ENCODE data around the gene RAB19.

DNA sequence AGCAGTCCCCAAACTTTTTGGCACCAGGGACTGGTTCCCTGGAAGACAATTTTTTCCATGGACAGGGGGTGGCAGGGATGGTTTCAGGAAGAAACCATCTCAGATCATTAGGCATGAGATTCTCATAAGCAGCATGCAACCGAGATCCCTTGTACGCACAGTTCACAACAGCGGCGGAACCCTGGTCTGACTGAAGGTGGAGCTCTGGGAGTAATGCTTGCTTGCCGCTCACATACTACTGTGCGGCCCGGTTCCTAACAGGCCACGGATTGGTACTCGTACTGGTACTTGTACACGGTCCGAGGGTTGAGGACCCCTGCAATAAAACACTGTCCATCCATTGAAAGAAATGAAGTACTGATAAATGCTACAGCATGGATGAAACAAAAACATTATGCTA is 42.6 kb downstream of the RAB19 start:
- TF ChIP-seq, protein P1, sequence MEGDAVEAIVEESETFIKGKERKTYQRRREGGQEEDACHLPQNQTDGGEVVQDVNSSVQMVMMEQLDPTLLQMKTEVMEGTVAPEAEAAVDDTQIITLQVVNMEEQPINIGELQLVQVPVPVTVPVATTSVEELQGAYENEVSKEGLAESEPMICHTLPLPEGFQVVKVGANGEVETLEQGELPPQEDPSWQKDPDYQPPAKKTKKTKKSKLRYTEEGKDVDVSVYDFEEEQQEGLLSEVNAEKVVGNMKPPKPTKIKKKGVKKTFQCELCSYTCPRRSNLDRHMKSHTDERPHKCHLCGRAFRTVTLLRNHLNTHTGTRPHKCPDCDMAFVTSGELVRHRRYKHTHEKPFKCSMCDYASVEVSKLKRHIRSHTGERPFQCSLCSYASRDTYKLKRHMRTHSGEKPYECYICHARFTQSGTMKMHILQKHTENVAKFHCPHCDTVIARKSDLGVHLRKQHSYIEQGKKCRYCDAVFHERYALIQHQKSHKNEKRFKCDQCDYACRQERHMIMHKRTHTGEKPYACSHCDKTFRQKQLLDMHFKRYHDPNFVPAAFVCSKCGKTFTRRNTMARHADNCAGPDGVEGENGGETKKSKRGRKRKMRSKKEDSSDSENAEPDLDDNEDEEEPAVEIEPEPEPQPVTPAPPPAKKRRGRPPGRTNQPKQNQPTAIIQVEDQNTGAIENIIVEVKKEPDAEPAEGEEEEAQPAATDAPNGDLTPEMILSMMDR (IDR thresholded peaks at IDR 0.05): no peak
- no peak for TF ChIP-seq POLR2A (IDR thresholded peaks at IDR 0.05)
